Activated CD8-positive, alpha-beta memory T cell treated with anti-CD3 and anti-CD28 coated beads for 36 hours (primary cell): ENCODE measurements around the gene LIN37. TPM values are rescaled to one million over a fixed set of nuclear protein-coding genes. Genes with fewer than 3 reads are reported as not detected.
"Not testable (repeated sequence)": the region's sequence is repeated elsewhere in the genome, so short reads cannot be mapped to it uniquely, and the experiment has no call there.

Experiments
- CTCF ChIA-PET: fragments of 350-600 bp; sonication (Branson Sonifier 250); formaldehyde crosslinking; loops from one replicate; lab custom pipeline; 2021; ENCODE audit warnings: antibody characterized with exemption; lab: Charles Lee
- POLR2A ChIA-PET: fragments of 350-600 bp; sonication (Branson Sonifier 250); formaldehyde crosslinking; loops from one replicate; lab custom pipeline; 2021; ENCODE audit warnings: antibody characterized with exemption; lab: Charles Lee
- total RNA-seq, 2 experiments: library from RNA; stranded (reverse); gene quantifications; one replicate each; pipeline ENCODE4 v1.2.3, GENCODE V29; 2021

Gene LIN37
- total RNA-seq, 2 experiments from 2014 or later: 7.3 to 10.5 TPM

GRCh38 chr19:35788205-35788960, 40.0 kb downstream of the LIN37 start:
- ChIA-PET POLR2A (no interaction called here), CTCF (no interaction called here)

GRCh38 chr19:35789195-35789977, 41.0 kb downstream of the LIN37 start:
- POLR2A ChIA-PET: no interaction called here

DNA sequence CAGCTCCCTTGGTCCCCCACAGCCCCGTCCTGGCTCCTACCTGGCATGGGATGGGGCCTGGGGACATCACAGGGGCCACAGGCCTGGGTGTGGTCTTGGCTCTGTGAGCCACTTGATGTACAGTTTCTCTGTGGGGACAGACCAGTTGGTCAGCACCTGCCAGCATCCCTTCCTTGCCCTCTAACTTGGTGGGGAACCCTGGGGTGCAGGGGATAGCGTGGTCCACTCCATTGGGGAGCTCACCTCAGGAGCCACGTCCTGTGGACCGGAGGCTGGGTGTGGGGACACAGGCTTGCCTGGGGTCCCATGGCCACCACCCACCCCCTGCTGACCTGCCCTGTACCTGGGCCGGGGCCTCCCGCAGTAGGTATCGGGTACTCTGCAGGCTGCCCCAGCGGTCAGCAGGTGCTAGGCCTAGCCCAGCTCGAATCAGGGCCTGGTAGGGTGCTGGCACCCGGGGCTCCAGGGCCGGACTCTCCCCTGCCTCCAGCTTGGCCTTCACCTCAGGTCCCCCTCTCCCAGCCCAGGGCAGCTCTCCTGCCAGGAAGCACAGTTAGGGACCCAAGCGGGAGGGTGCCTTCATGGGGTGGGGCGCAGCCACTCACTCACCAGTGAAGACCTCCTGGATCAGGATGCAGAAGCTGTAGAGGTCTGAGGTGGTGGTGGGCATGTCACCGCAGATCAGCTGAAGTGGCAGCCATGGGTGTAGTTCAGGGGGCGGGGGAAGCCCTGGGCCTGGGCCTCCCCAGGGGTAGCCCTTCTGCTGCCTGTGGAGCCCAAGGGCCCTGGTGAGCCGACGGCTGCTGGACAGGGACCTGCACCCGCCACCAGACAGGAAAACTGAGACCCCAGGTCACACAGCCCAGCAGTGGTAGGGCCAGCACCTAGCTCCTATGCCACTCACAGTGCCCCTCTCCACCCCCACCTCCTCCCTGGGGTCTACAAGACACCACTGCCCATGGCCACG, 41.9 kb downstream of the LIN37 start:
- ChIA-PET POLR2A (no interaction called here), CTCF (interaction anchor here (0.6 to 1.2 kb wide), 2 partner anchors 14 to 223 kb away, joined by 3 to 4 read pairs; no protein-coding TSS in a partner anchor)

More at GRCh38 chr19:35789195-35789977, 41.0 kb downstream of the LIN37 start:
- CTCF ChIA-PET: interaction anchor here (0.6 kb wide), 1 partner anchor 222 kb away, joined by 3 read pairs; no protein-coding TSS in a partner anchor

DNA sequence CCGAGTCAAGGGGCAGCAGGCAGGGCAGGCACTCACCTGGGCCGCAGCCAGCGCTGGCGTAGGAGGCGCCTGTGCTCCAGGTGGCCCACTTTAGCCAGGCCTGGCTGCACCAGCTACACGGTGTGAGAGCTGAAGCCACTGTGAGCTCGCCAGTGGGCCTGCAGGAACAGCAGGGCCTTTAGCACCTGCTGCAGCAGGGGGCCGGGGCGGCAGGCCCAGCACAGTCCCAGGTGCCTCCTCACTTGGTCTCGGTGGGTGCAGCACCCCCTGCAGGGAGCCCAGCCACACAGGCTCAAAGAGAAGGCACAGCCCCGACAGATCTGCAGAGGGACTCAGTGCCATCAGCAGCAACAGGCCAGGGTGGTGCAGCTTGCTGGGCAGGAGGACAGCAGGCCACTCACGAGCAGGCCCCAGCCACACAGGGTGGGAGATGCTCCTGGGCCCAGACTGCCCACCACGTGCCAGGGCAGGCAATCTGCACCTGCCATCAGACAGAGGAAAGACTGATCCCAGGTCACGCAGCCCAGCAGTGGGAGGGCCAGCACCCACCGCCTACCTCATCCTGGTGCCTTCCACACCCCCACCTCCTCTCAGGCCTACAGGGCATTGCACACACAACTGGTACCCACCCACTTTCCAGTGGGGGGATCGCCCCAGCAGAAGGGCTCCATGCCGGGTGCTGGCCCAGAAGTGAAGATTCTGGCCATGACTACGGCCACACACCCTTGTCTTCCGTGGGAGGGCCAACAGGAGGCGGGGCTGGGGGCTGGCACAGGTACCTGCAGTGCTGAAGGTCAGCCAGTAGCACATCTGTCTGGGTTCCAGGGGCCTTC, 42.8 kb downstream of the LIN37 start:
- CTCF ChIA-PET: interaction anchor here (1.2 kb wide), 1 partner anchor 15 kb away, joined by 4 read pairs; no protein-coding TSS in a partner anchor
- POLR2A ChIA-PET: no interaction called here

DNA sequence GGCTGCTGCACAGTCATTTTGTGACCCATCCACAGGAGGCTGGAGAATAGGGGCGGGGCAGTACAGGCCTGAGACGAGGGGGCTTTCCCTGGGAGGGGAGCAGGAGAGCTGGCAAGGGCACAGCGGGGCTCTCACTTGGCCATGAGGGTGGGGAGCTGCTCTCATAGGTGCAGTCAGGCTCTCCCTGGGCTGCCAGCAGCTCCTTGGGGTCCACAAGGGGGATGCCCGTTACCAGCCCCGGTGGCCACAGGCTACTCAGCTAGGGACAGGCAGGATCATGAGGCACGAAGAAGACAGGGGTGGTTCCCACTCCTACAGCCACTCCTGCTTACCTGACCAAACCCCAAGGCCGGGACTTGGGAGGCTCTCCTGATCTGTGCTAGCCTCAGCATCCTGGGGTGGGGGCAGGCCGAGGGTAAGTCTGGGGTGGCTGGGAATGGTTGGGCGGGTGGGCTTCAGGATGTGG, 43.5 kb downstream of the LIN37 start:
- ChIA-PET CTCF (no interaction called here), POLR2A (no interaction called here)

- ChIA-PET POLR2A (no interaction called here), CTCF (no interaction called here)
Observed at GRCh38 chr19:35792312-35792711, 43.9 kb downstream of the LIN37 start.

DNA sequence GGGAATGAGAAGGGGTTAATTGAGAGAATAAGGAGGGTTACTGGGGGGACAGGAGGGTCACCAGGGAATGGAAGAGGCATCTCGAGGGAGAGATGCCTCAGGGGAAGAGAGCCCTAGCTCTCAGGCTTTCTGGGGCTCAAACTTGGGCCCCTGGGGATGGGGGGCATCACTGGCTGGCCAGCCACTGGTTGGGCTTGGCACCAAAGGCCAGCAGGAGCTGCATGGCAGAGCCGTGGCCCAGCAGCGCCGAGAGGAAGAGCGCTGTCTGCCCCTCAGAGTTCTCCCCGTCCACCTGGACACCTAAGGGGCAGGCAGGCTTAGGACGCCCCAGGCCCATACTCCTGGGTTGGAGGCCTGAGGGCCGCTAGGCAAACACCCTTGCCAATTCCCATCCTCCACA, 44.5 kb downstream of the LIN37 start:
- CTCF ChIA-PET: no interaction called here
- POLR2A ChIA-PET: no interaction called here

- ChIA-PET POLR2A (no interaction called here), CTCF (no interaction called here)
Observed at GRCh38 chr19:35793381-35794165, 45.2 kb downstream of the LIN37 start.

DNA sequence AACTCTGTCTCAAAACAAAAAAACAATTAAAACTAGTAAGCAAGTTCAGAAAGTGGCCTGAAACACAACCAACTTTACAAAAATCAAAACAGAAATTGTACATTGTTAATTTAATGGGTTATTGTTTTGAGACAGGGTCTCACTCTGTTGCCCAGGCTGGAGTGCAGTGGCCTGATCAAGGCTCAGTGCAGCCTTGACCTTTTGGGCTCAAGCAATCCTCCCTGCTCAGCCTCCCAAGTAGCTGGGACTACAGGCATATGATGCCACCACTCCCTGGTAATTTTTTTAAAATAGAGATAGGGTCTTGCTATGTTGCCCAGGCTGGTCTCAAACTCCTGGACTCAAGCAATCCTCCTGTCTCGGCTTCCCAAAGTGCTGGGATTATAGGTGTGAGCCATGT, 47.2 kb downstream of the LIN37 start:
- POLR2A ChIA-PET, CTCF ChIA-PET: not testable (repeated sequence)

- POLR2A ChIA-PET: no interaction called here
- CTCF ChIA-PET: no interaction called here
Observed at GRCh38 chr19:35796645-35797542, 48.5 kb downstream of the LIN37 start.

GRCh38 chr19:35797663-35798062, 49.3 kb downstream of the LIN37 start:
- CTCF ChIA-PET: interaction anchor here (0.6 to 1.0 kb wide), 2 partner anchors 18 to 30 kb away, joined by 3 read pairs; no protein-coding TSS in a partner anchor
- POLR2A ChIA-PET: interaction anchor here (0.5 kb wide), 1 partner anchor 264 kb away, joined by 3 read pairs; no protein-coding TSS in a partner anchor

GRCh38 chr19:35801828-35802227, 53.5 kb downstream of the LIN37 start:
- ChIA-PET POLR2A (interaction anchor here (0.9 kb wide), 1 partner anchor 56 kb away, joined by 3 read pairs; the partner anchor contains the start of genes PSENEN and U2AF1L4), CTCF (interaction anchor here (0.6 to 0.8 kb wide), 3 partner anchors 129 to 211 kb away, joined by 3 to 4 read pairs (median 3); no protein-coding TSS in a partner anchor)
